NB4 (cell line): ENCODE results near the gene FRMD4B.

Experiments
- CTCF ChIP-seq: IDR thresholded peaks from one replicate; pipeline ENCODE4 v1.5.1; 2012; ENCODE audit warnings: low read depth, low read length
- MAX ChIP-seq: IDR thresholded peaks from 2 replicates; pipeline ENCODE4 v1.6.1; 2011; ENCODE audit warnings: low read depth, low read length
- MYC ChIP-seq: IDR thresholded peaks from 2 replicates; pipeline ENCODE4 v1.6.1; 2011; ENCODE audit warnings: low read depth, low read length
- POLR2A ChIP-seq: IDR thresholded peaks from 2 replicates; pipeline ENCODE4 v1.6.1; 2011; ENCODE audit warnings: mild to moderate bottlenecking; ENCODE audit not compliant: insufficient read length; ENCODE audit errors: extremely low read depth

GRCh38 chr3:69186575-69187093 lies 199.3 kb downstream of the FRMD4B start:
- no peak for TF ChIP-seq CTCF
- TF ChIP-seq POLR2A = no peak
- no peak for TF ChIP-seq MAX
- TF ChIP-seq MYC = no peak
